RWPE1 (cell line): ENCODE results near the gene SBNO2.
A peak's percentile ranks its signal among the peaks of the same experiment; 100 is the strongest.

ENCODE experiments used
- CTCF ChIA-PET: fragments of 350-600 bp; sonication (Branson Sonifier 250); formaldehyde crosslinking; extraction: SDS; loops from one replicate; lab custom pipeline; 2021; lab: Yijun Ruan, JAX
- POLR2A ChIA-PET: fragments of 400-600 bp; formaldehyde crosslinking; extraction: SDS; loops from one replicate; lab custom pipeline; 2020; ENCODE audit warnings: antibody characterized with exemption; ENCODE audit not compliant: low non-redundant PET; lab: Yijun Ruan, JAX
- DNase-seq: peaks from one replicate; pipeline ENCODE4 v3.0.0; 2012; ENCODE audit warnings: low spot score
- H3K27ac ChIP-seq: fragments of 450-650 bp; 2 replicates; pipeline ENCODE4 v1.5.1; 2017
- TF ChIP-seq, protein P1 (sequence below): fragments of 450-650 bp; conservative IDR thresholded peaks from 2 replicates; pipeline ENCODE4 v1.5.1; 2017; ENCODE audit warnings: low read depth, mild to moderate bottlenecking

SBNO2 gene

DNA sequence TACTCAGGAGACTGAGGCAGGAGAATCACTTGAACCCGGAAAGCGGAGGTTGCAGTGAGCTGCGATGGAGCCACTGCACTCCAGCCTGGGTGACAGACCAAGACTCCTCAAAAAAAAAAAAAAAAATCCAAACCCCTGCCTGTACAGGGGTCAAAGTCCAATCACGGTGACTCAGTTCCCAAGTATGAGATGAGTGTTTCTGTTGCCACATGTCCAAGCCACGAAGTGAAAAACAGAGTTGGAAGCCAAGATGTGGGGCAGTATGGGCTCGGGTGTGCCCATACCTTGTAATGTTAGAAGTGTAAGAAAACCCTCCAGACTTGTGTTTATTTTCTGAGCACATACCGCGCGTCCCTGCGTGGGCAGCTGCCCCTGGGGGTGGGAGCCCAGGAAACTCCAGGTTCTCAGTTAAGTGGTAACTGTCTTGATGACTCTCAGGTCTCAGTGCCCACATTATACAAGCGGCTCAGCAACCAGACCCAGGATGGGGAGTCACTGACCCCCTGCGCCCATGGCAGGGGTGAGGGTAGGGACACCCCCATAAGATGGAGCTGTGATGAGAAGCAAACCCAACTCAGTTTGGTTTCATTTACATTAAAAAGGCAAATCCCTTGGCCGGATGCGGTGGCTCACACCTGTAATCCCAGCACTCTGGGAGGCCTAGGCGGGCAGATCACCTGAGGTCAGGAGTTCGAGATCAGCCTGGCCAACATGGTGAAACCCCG lies 71.5 kb downstream of the SBNO2 start:
- TF ChIP-seq, protein P1, sequence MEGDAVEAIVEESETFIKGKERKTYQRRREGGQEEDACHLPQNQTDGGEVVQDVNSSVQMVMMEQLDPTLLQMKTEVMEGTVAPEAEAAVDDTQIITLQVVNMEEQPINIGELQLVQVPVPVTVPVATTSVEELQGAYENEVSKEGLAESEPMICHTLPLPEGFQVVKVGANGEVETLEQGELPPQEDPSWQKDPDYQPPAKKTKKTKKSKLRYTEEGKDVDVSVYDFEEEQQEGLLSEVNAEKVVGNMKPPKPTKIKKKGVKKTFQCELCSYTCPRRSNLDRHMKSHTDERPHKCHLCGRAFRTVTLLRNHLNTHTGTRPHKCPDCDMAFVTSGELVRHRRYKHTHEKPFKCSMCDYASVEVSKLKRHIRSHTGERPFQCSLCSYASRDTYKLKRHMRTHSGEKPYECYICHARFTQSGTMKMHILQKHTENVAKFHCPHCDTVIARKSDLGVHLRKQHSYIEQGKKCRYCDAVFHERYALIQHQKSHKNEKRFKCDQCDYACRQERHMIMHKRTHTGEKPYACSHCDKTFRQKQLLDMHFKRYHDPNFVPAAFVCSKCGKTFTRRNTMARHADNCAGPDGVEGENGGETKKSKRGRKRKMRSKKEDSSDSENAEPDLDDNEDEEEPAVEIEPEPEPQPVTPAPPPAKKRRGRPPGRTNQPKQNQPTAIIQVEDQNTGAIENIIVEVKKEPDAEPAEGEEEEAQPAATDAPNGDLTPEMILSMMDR, result no peak
- POLR2A ChIA-PET, result interaction anchor here (0.7 kb wide), 1 partner anchor 66 kb away, joined by 4 read pairs; no protein-coding TSS in a partner anchor
- CTCF ChIA-PET, result interaction anchor here (0.6 to 0.7 kb wide), 2 partner anchors 16 to 250 kb away, joined by 3 to 4 read pairs; no protein-coding TSS in a partner anchor
- DNase-seq, result peak; percentile 85
- peak overlapping the region; percentile 100 for H3K27ac ChIP-seq

DNA sequence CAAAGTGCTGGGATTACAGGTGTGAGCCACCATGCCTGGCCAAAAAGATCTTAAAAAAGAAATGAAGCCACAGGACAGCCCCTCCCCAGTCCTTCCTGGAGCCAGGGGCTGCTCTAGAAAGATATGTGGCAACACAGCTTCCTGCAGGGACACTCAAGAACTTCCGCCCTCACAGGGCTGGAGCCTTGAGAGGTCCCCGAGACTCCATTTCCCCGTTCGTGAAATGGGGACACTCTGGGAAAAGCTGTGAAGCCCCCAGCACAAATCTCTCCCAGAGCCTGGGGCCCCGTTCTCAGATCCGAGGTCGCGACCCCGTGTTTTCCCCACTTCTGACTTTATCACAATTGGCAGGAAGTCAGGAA lies 72.8 kb downstream of the SBNO2 start:
- ChIA-PET CTCF (interaction anchor here (0.7 kb wide), 1 partner anchor 160 kb away, joined by 3 read pairs; no protein-coding TSS in a partner anchor), POLR2A (no interaction called here)
- TF ChIP-seq, protein P1, result no peak
- DNase-seq, result no peak
- H3K27ac ChIP-seq, result peak overlapping the region; percentile 100

DNA sequence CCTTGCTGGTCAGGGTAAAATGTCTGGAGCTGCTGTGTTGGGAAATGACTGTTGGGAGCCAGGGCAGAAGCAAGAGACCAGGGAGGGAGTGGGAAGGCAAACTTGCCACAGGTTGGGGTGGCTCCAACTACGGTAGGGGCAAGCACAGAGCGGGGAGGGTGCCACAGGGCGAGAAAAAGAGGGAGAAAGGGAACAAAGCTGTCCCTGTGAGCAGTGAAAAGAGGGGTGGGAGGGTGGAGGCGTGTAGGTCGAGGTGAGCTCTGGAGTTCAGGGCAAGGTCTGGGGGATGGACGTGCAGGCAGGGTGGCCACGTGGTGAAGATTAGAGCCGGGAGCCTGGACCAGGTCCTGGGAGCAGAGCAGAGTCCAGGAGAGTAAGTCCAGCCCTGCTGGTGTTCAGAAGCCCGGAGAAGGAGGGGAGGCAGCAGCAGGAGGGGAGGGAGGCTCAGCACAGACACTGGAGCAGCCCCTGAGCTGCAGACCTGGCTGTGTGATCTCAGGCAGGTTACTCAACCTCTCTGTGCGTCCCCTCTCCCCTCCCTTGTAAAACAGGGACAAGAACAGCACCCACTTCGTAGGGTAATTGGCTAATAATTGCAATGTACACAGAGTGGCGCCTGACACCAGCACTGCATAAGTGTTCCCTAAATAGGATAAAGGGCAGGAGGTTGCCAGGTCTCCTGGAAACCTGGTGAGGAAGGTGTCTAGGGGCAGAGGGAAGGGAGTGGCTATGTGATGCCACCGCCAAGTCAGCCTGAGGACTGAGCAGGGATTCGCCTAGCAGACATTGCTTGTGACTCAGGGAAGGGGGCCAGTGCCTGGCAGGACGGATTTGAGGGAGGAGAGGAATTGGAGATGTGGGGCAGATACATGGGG lies 75.7 kb downstream of the SBNO2 start:
- peak; percentile 39 for DNase-seq
- ChIA-PET POLR2A (interaction anchor here (0.6 kb wide), 1 partner anchor 74 kb away, joined by 4 read pairs; no protein-coding TSS in a partner anchor), CTCF (interaction anchor here (0.5 to 0.9 kb wide), 2 partner anchors 16 to 27 kb away, joined by 3 to 5 read pairs; no protein-coding TSS in a partner anchor)
- peak overlapping the region; percentile 100 for H3K27ac ChIP-seq
- TF ChIP-seq, protein P1, result no peak

DNA sequence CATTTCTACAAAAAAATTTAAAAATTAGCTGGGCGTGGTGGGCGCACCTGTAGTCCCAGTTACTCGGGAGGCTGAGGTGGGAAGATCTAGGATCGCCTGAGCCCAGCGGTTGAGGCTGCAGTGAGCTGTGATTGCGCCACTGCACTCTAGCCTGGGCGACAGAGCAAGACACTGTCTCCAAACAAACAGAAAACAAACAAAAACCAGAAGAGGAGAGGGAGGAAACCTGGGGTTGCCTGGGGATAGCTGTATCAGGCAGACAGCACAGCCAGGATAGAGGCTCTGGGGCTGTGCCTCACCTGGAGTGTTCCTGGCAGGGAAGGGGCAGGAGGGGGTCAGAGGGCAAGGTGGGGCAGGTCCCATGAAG lies 76.3 kb downstream of the SBNO2 start:
- ChIA-PET POLR2A (interaction anchor here (0.6 kb wide), 1 partner anchor 75 kb away, joined by 4 read pairs; no protein-coding TSS in a partner anchor), CTCF (interaction anchor here (0.5 to 0.9 kb wide), 2 partner anchors 15 to 28 kb away, joined by 3 to 5 read pairs; no protein-coding TSS in a partner anchor)
- DNase-seq, result no peak
- peak overlapping the region; percentile 100 for H3K27ac ChIP-seq
- TF ChIP-seq, protein P1, result no peak

DNA sequence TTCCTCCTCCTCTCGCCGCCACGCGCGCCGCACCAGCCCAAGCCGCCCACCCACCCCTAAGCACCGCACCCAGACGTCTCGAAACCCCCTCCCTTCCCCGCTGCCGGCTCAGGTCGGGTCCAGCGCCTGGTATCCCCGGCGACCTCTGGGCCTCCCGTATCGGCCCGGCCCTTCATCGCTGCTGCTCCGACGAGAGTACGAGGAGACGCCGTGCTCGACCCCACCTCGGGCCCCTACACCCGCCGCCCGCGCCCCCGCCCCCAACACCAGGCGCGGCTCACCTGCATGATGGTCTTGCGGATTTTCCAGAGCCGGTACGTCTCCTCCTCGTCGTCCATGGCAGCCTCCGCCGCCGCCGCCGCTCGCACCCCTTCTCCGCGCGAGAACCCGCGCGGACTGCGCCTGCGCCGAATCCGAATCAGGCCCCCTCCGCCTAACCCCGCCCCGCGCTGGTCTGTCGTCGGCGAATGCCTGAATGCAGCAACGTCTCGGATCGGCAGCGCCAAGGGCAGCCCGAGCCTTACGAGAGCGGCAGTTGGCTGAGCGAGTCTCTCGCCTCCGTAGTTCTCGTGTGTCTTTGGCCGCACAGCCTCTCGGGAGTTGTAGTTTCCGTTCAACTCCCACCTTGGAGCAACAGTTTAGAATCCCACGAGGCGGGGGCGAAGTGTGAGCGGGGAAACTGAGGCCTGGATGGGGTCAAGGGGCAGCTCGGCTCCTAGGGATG lies 78.9 kb downstream of the SBNO2 start, which contains the start of gene POLR2E:
POLR2E (minus strand) TSS at position 398 of the 724 bp plus-strand sequence; CDS start at position 338, 60 bp downstream.
- CTCF ChIA-PET, result interaction anchor here (0.7 kb wide), 1 partner anchor 254 kb away, joined by 6 read pairs; no protein-coding TSS in a partner anchor
- peak; percentile 92 for DNase-seq
- TF ChIP-seq, protein P1, result no peak
- POLR2A ChIA-PET, result no interaction called here
- H3K27ac ChIP-seq, result peak within 1 kb of the TSS; percentile 79
